HepG2 (cell line): Measurements from ENCODE around the gene CNOT8. TPM values are rescaled to one million over a fixed set of nuclear protein-coding genes. Genes with fewer than 3 reads are reported as not detected.

ENCODE experiments used
- ASH2L ChIP-seq: fragments of 300-600, 200-600 bp; sonication (generic); IDR thresholded peaks from 2 replicates; pipeline ENCODE4 v1.7.0; 2017; ENCODE audit warnings: low read depth, mild to moderate bottlenecking, moderate library complexity, mixed read lengths, low read length; ENCODE audit not compliant: insufficient read length
- ATF4 ChIP-seq, 2 experiments: fragments of 450-650 bp in 1 of 2; sonication (generic) in 1 of 2; formaldehyde crosslinking; IDR thresholded peaks; 2 replicates each; pipeline versions ENCODE4 v1.5.0 to v1.8.0; 2020 to 2022; ENCODE audit warnings: mild to moderate bottlenecking in 1 of 2, missing genetic modification reagents in 1 of 2
- BRD4 ChIP-seq: sonication (generic); formaldehyde crosslinking; IDR thresholded peaks from 2 replicates; pipeline ENCODE4 v1.4.0; 2020; ENCODE audit warnings: missing genetic modification reagents
- DDIT3 ChIP-seq: sonication (generic); formaldehyde crosslinking; IDR thresholded peaks from 2 replicates; pipeline ENCODE4 v1.4.0; 2020; ENCODE audit warnings: mild to moderate bottlenecking, missing genetic modification reagents
- FOXP1 ChIP-seq, 2 experiments: fragments of 450-650 bp in 1 of 2; IDR thresholded peaks; 2 replicates each; pipeline ENCODE4 v1.6.1; 2017 to 2018; ENCODE audit warnings: antibody characterized with exemption in 1 of 2
- HDAC1 ChIP-seq: sonication (generic); formaldehyde crosslinking; IDR thresholded peaks from 2 replicates; pipeline ENCODE4 v1.5.1; 2020; ENCODE audit warnings: mild to moderate bottlenecking, missing genetic modification reagents
- LBX2 ChIP-seq: sonication (generic); formaldehyde crosslinking; IDR thresholded peaks from 2 replicates; pipeline ENCODE4 v1.5.0; 2020; ENCODE audit warnings: missing genetic modification reagents, mild to moderate bottlenecking, borderline replicate concordance
- NFATC3 ChIP-seq: sonication (generic); formaldehyde crosslinking; IDR thresholded peaks from 2 replicates; pipeline ENCODE4 v1.5.1; 2020; ENCODE audit warnings: mild to moderate bottlenecking, missing genetic modification reagents
- NR2F2 ChIP-seq: IDR thresholded peaks from 2 replicates; pipeline ENCODE4 v1.6.1; 2012; ENCODE audit warnings: low read depth, inconsistent platforms, borderline replicate concordance
- YEATS4 ChIP-seq: sonication (generic); formaldehyde crosslinking; IDR thresholded peaks from 2 replicates; pipeline ENCODE4 v1.4.0; 2020; ENCODE audit warnings: missing genetic modification reagents, borderline replicate concordance
- ZBTB40 ChIP-seq, 2 experiments: fragments of 450-650 bp in 1 of 2; sonication (generic) in 1 of 2; formaldehyde crosslinking in 1 of 2; IDR thresholded peaks; 2 replicates each; pipeline versions ENCODE4 v1.6.1 to v1.8.0; 2016 to 2022; ENCODE audit warnings: antibody characterized with exemption in 1 of 2, mild to moderate bottlenecking in 1 of 2, missing genetic modification reagents in 1 of 2
- ZNF253 ChIP-seq: sonication (generic); formaldehyde crosslinking; IDR thresholded peaks from 2 replicates; pipeline ENCODE4 v1.8.0; 2022; ENCODE audit warnings: mild to moderate bottlenecking, missing genetic modification reagents, borderline replicate concordance
- ZNF292 ChIP-seq: sonication (generic); formaldehyde crosslinking; IDR thresholded peaks from 2 replicates; pipeline ENCODE4 v1.8.1; 2022; ENCODE audit warnings: mild to moderate bottlenecking, low read depth, missing genetic modification reagents, borderline replicate concordance
- ZNF414 ChIP-seq: sonication (generic); formaldehyde crosslinking; IDR thresholded peaks from 2 replicates; pipeline ENCODE4 v1.5.0; 2020; ENCODE audit warnings: missing genetic modification reagents
- ZNF616 ChIP-seq: sonication (generic); formaldehyde crosslinking; IDR thresholded peaks from 2 replicates; pipeline ENCODE4 v1.5.0; 2020; ENCODE audit warnings: low read depth, mild to moderate bottlenecking, missing genetic modification reagents
- ZZZ3 ChIP-seq: sonication (generic); formaldehyde crosslinking; IDR thresholded peaks from 2 replicates; pipeline ENCODE4 v1.4.0; 2020; ENCODE audit warnings: missing genetic modification reagents, mild to moderate bottlenecking, borderline replicate concordance
- polyA plus RNA-seq, 8 experiments: library from polyadenylated mRNA; depleted of rRNA in 3 of 8; stranded (reverse) in 7 of 8; unstranded in 1 of 8; fragments of >200 nt; fragmentation: Illumina TruSeq in 4 of 8; extraction: Trizol in 4 of 8; gene quantifications; 2 replicates each; pipeline versions ENCODE4 v1.2.1 to v1.2.3, GENCODE V29; 2011 to 2016; ENCODE audit warnings: low read depth in 4 of 8, missing spikeins in 1 of 8, mixed read lengths in 1 of 8; ENCODE audit not compliant: insufficient read depth in 1 of 8
- total RNA-seq, 5 experiments: library from RNA; depleted of rRNA; stranded (reverse); fragments of >200 nt; fragmentation: Illumina TruSeq; extraction: Trizol; gene quantifications; 2 replicates each; pipeline ENCODE4 v1.2.3, GENCODE V29; 2016; ENCODE audit warnings: low read depth in 1 of 5

CNOT8 gene
- total and polyA plus RNA-seq, 2 of the 13 experiments (the other 11 are each of a cell fraction or from before 2014, with no cell fraction given), result 37.1 to 74.9 TPM

- TF ChIP-seq ZNF253 (CRISPR knock-in tag) (no peak), NR2F2 (0 out of 2 replicates have a peak, but pooled peaks have one; percentile 23), YEATS4 (CRISPR knock-in tag) (peak; percentile 73), DDIT3 (no peak), HDAC1 (CRISPR knock-in tag) (peak; percentile 53; the same call in 1 of the 2 replicates), ZBTB40 (IDR thresholded peaks at IDR 0.05) (no peak), ZBTB40 (CRISPR knock-in tag; IDR thresholded peaks at IDR 0.05) (peak; percentile 75), ZNF292 (CRISPR knock-in tag) (peak; percentile 39; the same call in 1 of the 2 replicates), LBX2 (CRISPR knock-in tag) (no peak), ZZZ3 (CRISPR knock-in tag) (peak; percentile 53; the same call in 1 of the 2 replicates), ATF4 (CRISPR knock-in tag; IDR thresholded peaks at IDR 0.05) (peak in 1 of 2 experiments; percentile 63; a peak in 1 of 4 replicates), FOXP1 (IDR thresholded peaks at IDR 0.05) (no peak), FOXP1 (CRISPR knock-in tag; IDR thresholded peaks at IDR 0.05) (0 out of 2 replicates have a peak, but pooled peaks have one; percentile 17), ASH2L (peak; percentile 74), ZNF414 (CRISPR knock-in tag) (peak; percentile 47; the same call in 1 of the 2 replicates), NFATC3 (CRISPR knock-in tag) (0 out of 2 replicates have a peak, but pooled peaks have one; percentile 24), ZNF616 (CRISPR knock-in tag) (peak; percentile 71; the same call in 1 of the 2 replicates), BRD4 (CRISPR knock-in tag) (0 out of 2 replicates have a peak, but pooled peaks have one; percentile 49)
These were observed at the start of gene CNOT8 (continued) for GRCh38 chr5:154858297-154858971.
